ENCODE results near the gene SGMS1. TPM values are rescaled to one million over a fixed set of nuclear protein-coding genes. Genes with fewer than 3 reads are reported as not detected.

Gene SGMS1
- total and polyA plus RNA-seq, 10 donors, result 5.9 to 84.3 (median 34.6) TPM

GRCh38 chr10:50565301-50566083, 58.3 kb downstream of the SGMS1 start:
- Histone ChIP-seq H3K4me1 (peaks cover 0 to 30% (median 4%) of the 10 kb centered on the region in 6 donors), H3K27ac (no peak overlapping the region), H3K4me3 (no peak overlapping the region), H3K36me3 (peaks cover 0 to 12% (median 0%) of the 10 kb centered on the region in 6 donors), H3K27me3 (replicated peaks in 1 of 7) (no peaks in the 10 kb centered on the region), H3K9me3 (peaks cover 0 to 4% (median 0%) of the 10 kb centered on the region in 8 donors)
- intact Hi-C loops (cut with DNase I; ENCODE audit: low total_unique reads), result no loop called here
- 88 to 96% (median 91%) methylated on average over 9 of the region's 9 CpGs for WGBS, 5 donors
- TF ChIP-seq CTCF (IDR thresholded peaks at IDR 0.05 in 8 of 11, conservative IDR thresholded peaks at IDR 0.05 in 3 of 11) (no peak), POLR2AphosphoS5 (IDR thresholded peaks at IDR 0.05) (no peak), POLR2A (IDR thresholded peaks at IDR 0.05) (no peak)
- no peak for DNase-seq

- H3K27ac ChIP-seq, result no peak overlapping the region
- peaks cover 0 to 37% (median 10%) of the 10 kb centered on the region in 6 donors for H3K4me1 ChIP-seq
- H3K27me3 ChIP-seq (replicated peaks in 1 of 7), result no peaks in the 10 kb centered on the region
- peaks cover 0 to 12% (median 0%) of the 10 kb centered on the region in 6 donors for H3K36me3 ChIP-seq
- TF ChIP-seq POLR2A (IDR thresholded peaks at IDR 0.05) (no peak), CTCF (IDR thresholded peaks at IDR 0.05 in 8 of 11, conservative IDR thresholded peaks at IDR 0.05 in 3 of 11) (no peak)
- no peak overlapping the region for H3K4me3 ChIP-seq
- 91 to 97% (median 93%) methylated on average over 5 of the region's 5 CpGs for WGBS, 5 donors
- intact Hi-C loops (cut with DNase I; ENCODE audit: low total_unique reads), result no loop called here
- no peak for DNase-seq
- H3K9me3 ChIP-seq, result peaks cover 0 to 4% (median 0%) of the 10 kb centered on the region in 8 donors
Observed at GRCh38 chr10:50563906-50564305, 59.9 kb downstream of the SGMS1 start.

- TF ChIP-seq CTCF (IDR thresholded peaks at IDR 0.05 in 8 of 11, conservative IDR thresholded peaks at IDR 0.05 in 3 of 11), result peak in 9 of 11 experiments; percentile 17 to 53 (median 49)
- no peak for TF ChIP-seq POLR2AphosphoS5 (IDR thresholded peaks at IDR 0.05)
- H3K4me1 ChIP-seq, result peaks cover 0 to 56% (median 21%) of the 10 kb centered on the region in 6 donors
- 69 to 90% (median 84%) methylated on average over 2 of the region's 2 CpGs for WGBS, 5 donors
- H3K27me3 ChIP-seq (replicated peaks in 1 of 7), result no peaks in the 10 kb centered on the region
- no peak for DNase-seq
- H3K4me3 ChIP-seq, result no peak overlapping the region
- H3K27ac ChIP-seq, result peak overlapping the region in 3 of 8 donors; percentile 13 to 22 (median 20)
- peaks cover 0 to 12% (median 0%) of the 10 kb centered on the region in 6 donors for H3K36me3 ChIP-seq
- H3K9me3 ChIP-seq, result no peaks in the 10 kb centered on the region
- intact Hi-C loops (cut with DNase I; ENCODE audit: low total_unique reads), result no loop called here
Observed at GRCh38 chr10:50561816-50562215, 61.9 kb downstream of the SGMS1 start.

- Histone ChIP-seq H3K27ac (peak overlapping the region in 3 of 8 donors; percentile 13 to 22 (median 20)), H3K36me3 (peaks cover 0 to 12% (median 0%) of the 10 kb centered on the region in 6 donors), H3K4me3 (no peak overlapping the region), H3K9me3 (no peaks in the 10 kb centered on the region), H3K4me1 (peaks cover 0 to 62% (median 22%) of the 10 kb centered on the region in 6 donors), H3K27me3 (replicated peaks in 1 of 7) (no peaks in the 10 kb centered on the region)
- intact Hi-C loops (cut with DNase I; ENCODE audit: low total_unique reads), result no loop called here
- DNase-seq, result no peak
- no peak for TF ChIP-seq POLR2A (IDR thresholded peaks at IDR 0.05)
- no peak for TF ChIP-seq CTCF (IDR thresholded peaks at IDR 0.05 in 8 of 11, conservative IDR thresholded peaks at IDR 0.05 in 3 of 11)
- no peak for TF ChIP-seq POLR2AphosphoS5 (IDR thresholded peaks at IDR 0.05)
- 67 to 86% (median 76%) methylated on average over 5 of the region's 5 CpGs for WGBS, 5 donors
Observed at GRCh38 chr10:50561266-50561665, 62.5 kb downstream of the SGMS1 start.
